NB4 (cell line): ENCODE results near the gene TSC1.
A peak's percentile ranks its signal among the peaks of the same experiment; 100 is the strongest.
"Not testable (repeated sequence)": the region's sequence is repeated elsewhere in the genome, so short reads cannot be mapped to it uniquely, and the experiment has no call there.

Source experiments
- DNase-seq: peaks from one replicate; pipeline ENCODE4 v3.0.0; 2010; ENCODE audit warnings: low read depth
- H3K4me3 ChIP-seq: one replicate; pipeline ENCODE4 v1.5.1; 2011; ENCODE audit warnings: mild to moderate bottlenecking, low read depth, low read length, moderate library complexity
- MAX ChIP-seq: IDR thresholded peaks from 2 replicates; pipeline ENCODE4 v1.6.1; 2011; ENCODE audit warnings: low read depth, low read length
- MYC ChIP-seq: IDR thresholded peaks from 2 replicates; pipeline ENCODE4 v1.6.1; 2011; ENCODE audit warnings: low read depth, low read length
- POLR2A ChIP-seq: IDR thresholded peaks from 2 replicates; pipeline ENCODE4 v1.6.1; 2011; ENCODE audit warnings: mild to moderate bottlenecking; ENCODE audit not compliant: insufficient read length; ENCODE audit errors: extremely low read depth
- TF ChIP-seq, protein P1 (sequence below): IDR thresholded peaks from one replicate; pipeline ENCODE4 v1.5.1; 2012; ENCODE audit warnings: low read depth, low read length

The TSC1 gene

GRCh38 chr9:132944294-132945185, at the start of gene TSC1:
TSC1 (minus strand) TSS chr9:132944616; CDS start chr9:132928872, 15,744 bp downstream.
- TF ChIP-seq MYC (peak; percentile 68), MAX (peak; percentile 37; the same call in 1 of the 2 replicates), POLR2A (peak; percentile 35)
- TF ChIP-seq, protein P1, sequence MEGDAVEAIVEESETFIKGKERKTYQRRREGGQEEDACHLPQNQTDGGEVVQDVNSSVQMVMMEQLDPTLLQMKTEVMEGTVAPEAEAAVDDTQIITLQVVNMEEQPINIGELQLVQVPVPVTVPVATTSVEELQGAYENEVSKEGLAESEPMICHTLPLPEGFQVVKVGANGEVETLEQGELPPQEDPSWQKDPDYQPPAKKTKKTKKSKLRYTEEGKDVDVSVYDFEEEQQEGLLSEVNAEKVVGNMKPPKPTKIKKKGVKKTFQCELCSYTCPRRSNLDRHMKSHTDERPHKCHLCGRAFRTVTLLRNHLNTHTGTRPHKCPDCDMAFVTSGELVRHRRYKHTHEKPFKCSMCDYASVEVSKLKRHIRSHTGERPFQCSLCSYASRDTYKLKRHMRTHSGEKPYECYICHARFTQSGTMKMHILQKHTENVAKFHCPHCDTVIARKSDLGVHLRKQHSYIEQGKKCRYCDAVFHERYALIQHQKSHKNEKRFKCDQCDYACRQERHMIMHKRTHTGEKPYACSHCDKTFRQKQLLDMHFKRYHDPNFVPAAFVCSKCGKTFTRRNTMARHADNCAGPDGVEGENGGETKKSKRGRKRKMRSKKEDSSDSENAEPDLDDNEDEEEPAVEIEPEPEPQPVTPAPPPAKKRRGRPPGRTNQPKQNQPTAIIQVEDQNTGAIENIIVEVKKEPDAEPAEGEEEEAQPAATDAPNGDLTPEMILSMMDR, result no peak
- peak; percentile 95 for DNase-seq
- peak within 1 kb of the TSS; percentile 81 for H3K4me3 ChIP-seq

DNA sequence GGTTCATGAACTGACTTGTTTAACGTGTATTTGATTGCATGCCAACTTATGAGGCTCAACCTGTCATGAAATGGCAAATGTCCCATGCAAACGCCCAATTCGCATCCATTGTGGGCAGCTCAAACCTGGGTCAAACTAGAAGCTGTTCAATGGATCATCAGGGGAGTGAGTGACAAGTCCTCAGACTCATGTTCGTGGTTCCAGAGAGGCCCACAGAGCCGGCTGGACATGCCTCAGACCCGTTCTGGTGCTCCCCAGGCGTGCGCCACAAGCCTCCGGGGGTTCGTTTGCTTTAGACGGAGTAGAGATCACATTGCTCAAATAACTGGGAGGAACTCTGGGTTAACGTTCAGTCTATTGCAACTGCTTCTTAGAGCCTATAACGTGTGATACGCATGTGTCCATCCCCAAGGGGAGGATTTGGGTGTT, 49.1 kb upstream of the TSC1 start:
- 0 out of 2 replicates have a peak, but pooled peaks have one; percentile 2 for TF ChIP-seq MYC
- TF ChIP-seq, protein P1, result no peak
- TF ChIP-seq MAX, result peak; percentile 58
- peak; percentile 15 for TF ChIP-seq POLR2A
- H3K4me3 ChIP-seq, result peak overlapping the region; percentile 32
- DNase-seq, result peak; percentile 86

DNA sequence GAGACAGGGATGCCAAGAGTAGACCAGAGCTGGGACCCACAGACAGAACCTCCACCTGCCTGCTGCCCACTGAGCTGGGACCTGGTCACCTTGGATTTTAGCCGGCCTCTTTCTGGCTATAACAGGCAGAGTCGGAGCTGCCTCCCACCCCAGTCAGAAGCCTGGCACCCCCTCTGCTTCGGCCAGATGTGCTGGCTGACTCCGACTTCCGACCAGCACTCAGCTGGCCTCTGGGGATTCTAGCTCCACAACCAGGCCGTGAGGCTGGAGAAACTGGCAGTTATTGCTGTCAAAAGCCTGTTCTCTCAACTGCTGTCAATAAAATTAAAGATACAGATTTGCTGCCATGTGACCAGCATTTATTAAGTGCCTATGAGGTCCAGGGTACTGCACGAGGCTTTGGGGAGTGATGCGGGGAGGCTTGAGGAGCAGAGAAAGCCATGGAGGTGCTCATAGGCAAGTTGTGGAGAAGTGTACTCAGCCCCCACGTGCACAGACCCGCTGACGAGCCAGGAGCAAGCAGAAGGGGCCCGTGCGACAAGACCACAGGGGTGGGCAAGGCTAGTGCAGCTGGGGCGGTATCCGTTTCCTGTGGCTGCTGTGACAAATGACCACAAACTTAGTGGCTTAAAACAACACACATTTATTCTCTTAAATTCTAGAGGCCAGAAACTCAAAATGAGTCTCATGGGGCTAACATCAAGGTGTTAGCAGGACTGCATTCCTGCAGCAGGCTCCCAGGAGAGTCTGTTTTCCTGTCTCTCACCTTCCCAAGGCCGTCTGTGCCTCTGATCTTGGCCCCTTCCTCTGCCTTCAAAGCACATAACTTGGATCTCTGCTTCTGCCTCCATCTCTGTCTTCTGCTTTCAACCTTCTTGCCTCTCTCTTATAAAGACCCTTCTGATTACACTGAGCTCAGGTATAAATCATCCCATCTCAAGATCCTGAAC, 47.2 kb upstream of the TSC1 start:
- TF ChIP-seq, protein P1, result no peak
- TF ChIP-seq MAX, result peak; percentile 85
- TF ChIP-seq MYC, result peak; percentile 62
- no peak for TF ChIP-seq POLR2A
- peak; percentile 95 for DNase-seq
- peak overlapping the region; percentile 40 for H3K4me3 ChIP-seq

DNA sequence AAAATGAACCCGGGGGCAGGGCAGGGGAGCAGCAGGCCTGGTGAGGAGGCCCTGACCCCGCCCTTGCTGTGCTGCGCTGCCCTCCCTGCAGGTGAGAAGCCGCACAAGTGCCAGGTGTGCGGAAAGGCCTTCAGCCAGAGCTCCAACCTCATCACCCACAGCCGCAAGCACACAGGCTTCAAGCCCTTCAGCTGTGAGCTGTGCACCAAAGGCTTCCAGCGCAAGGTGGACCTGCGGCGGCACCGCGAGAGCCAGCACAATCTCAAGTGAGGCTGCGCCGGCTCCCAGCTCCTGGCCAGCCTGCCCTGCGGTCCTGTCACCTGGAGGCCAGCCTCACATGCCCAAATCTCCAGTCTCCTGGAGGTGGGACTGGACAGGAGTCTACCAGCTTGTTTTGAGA, 46.4 kb upstream of the TSC1 start:
- H3K4me3 ChIP-seq, result peak overlapping the region; percentile 40
- no peak for TF ChIP-seq MAX
- no peak for DNase-seq

- not testable (repeated sequence) for DNase-seq
These were observed 45.7 kb upstream of the TSC1 start for GRCh38 chr9:132989998-132990557.

GRCh38 chr9:132989414-132989996, 45.1 kb upstream of the TSC1 start:
- no peak for TF ChIP-seq MYC
- TF ChIP-seq POLR2A, result no peak
- TF ChIP-seq, protein P1, result no peak
- no peak for TF ChIP-seq MAX
- no peak for DNase-seq
- no peak overlapping the region for H3K4me3 ChIP-seq

More at GRCh38 chr9:132989998-132990557, 45.7 kb upstream of the TSC1 start:
- H3K4me3 ChIP-seq, result not testable (repeated sequence)
